Measurements from ENCODE around the gene PCBD2. TPM values are rescaled to one million over a fixed set of nuclear protein-coding genes. Genes with fewer than 3 reads are reported as not detected.

PCBD2 gene
- total RNA-seq, 1 experiment from 2014 or later, result 17.6 TPM

GRCh38 chr5:135011355-135012032 is 106.6 kb downstream of the PCBD2 start:
- H3K9me2 ChIP-seq (ENCODE audit: insufficient read depth), result no peaks in the 10 kb centered on the region
- ChIA-PET POLR2A (ENCODE audit: unreplicated experiment) (no interaction called here), CTCF (interaction anchor here (1.1 kb wide), 1 partner anchor 102 kb away, joined by 3 read pairs; no protein-coding TSS in a partner anchor)
- H3K4me3 ChIP-seq, result no peak overlapping the region
- H3K4me2 ChIP-seq, result no peak overlapping the region
- no peak for DNase-seq
- H3F3A ChIP-seq (ENCODE audit: insufficient read depth, low read depth), result no peaks in the 10 kb centered on the region
- H3K9me3 ChIP-seq (ENCODE audit: insufficient read depth, low read depth), result no peaks in the 10 kb centered on the region
- no TSS peak for BruUV-seq (replicated peaks)
- TF ChIP-seq CTCF (conservative IDR thresholded peaks at IDR 0.05), result no peak; the same call in 1 of the 2 replicates
- no peak for TF ChIP-seq EZH2 (IDR thresholded peaks at IDR 0.05; ENCODE audit: low read depth)
- H4K20me1 ChIP-seq (ENCODE audit: insufficient read depth), result no peaks in the 10 kb centered on the region
- no peaks in the 10 kb centered on the region for H3K4me1 ChIP-seq (replicated peaks; ENCODE audit: insufficient read depth)
- no peaks in the 10 kb centered on the region for H3K27me3 ChIP-seq (ENCODE audit: insufficient read depth, low read depth)
- no peaks in the 10 kb centered on the region for H3K79me2 ChIP-seq (ENCODE audit: low read depth)
- H3K27ac ChIP-seq, result no peak overlapping the region
- intact Hi-C loops (cut with micrococcal nuclease; ENCODE audit: unreplicated experiment), result loop anchor here (1.0 to 10.0 kb wide), 5 partner anchors 53 to 323 kb away; no protein-coding TSS in a partner anchor
- H3K36me3 ChIP-seq (ENCODE audit: low read depth), result no peaks in the 10 kb centered on the region
- no peak overlapping the region for H2AFZ ChIP-seq

- TF ChIP-seq EZH2 (IDR thresholded peaks at IDR 0.05; ENCODE audit: low read depth), result no peak
- no peak for TF ChIP-seq CTCF (conservative IDR thresholded peaks at IDR 0.05)
- no TSS peak for BruUV-seq (replicated peaks)
- Histone ChIP-seq H3K27me3 (ENCODE audit: insufficient read depth, low read depth) (no peaks in the 10 kb centered on the region), H3K4me2 (no peak overlapping the region), H2AFZ (no peak overlapping the region), H3K4me3 (no peak overlapping the region), H3K79me2 (ENCODE audit: low read depth) (no peaks in the 10 kb centered on the region), H4K20me1 (ENCODE audit: insufficient read depth) (no peaks in the 10 kb centered on the region), H3K36me3 (ENCODE audit: low read depth) (no peaks in the 10 kb centered on the region), H3K4me1 (replicated peaks; ENCODE audit: insufficient read depth) (no peaks in the 10 kb centered on the region), H3K9me2 (ENCODE audit: insufficient read depth) (no peaks in the 10 kb centered on the region), H3K27ac (no peak overlapping the region), H3K9me3 (ENCODE audit: insufficient read depth, low read depth) (no peaks in the 10 kb centered on the region), H3F3A (ENCODE audit: insufficient read depth, low read depth) (no peaks in the 10 kb centered on the region)
- intact Hi-C loops (cut with micrococcal nuclease; ENCODE audit: unreplicated experiment), result loop anchor here (10.0 kb wide), 2 partner anchors 53 to 323 kb away; no protein-coding TSS in a partner anchor
- CTCF ChIA-PET, result no interaction called here
- DNase-seq, result no peak
- POLR2A ChIA-PET (ENCODE audit: unreplicated experiment), result no interaction called here
These were observed 107.2 kb downstream of the PCBD2 start for GRCh38 chr5:135012033-135012588.

Small RNA genes lying within 50 kb of the gene (microRNA-seq; reads per million reads assigned to microRNA genes)
- not detected for gene MIR4461 (ENCODE audit: borderline number of aligned reads, borderline replicate concordance)

Other genes starting within 250 kb of the PCBD2 start
- 24.4 and 28.0 TPM in 2 replicates for gene CAMLG, start 166.6 kb upstream of the PCBD2 start, total RNA-seq (2021)
- 76.5 and 79.8 TPM in 2 replicates for gene DDX46, start 146.4 kb upstream of the PCBD2 start, total RNA-seq (2021)
- gene C5orf24, start 59.2 kb upstream of the PCBD2 start, total RNA-seq (2021), result 16.4 and 29.2 TPM in 2 replicates
- 18.0 and 19.5 TPM in 2 replicates for gene TXNDC15, start 30.8 kb upstream of the PCBD2 start, total RNA-seq (2021)
- gene CATSPER3, start 62.8 kb downstream of the PCBD2 start, total RNA-seq (2021), result 0.57 and 0.68 TPM in 2 replicates
- 27.8 and 38.9 TPM in 2 replicates for gene PITX1, start 129.1 kb downstream of the PCBD2 start, total RNA-seq (2021)

All from PC-9 (cell line).